Esophagus squamous epithelium (tissue), 4 donors: ENCODE data around the gene MERTK.

Source experiments
- CTCF ChIP-seq, 6 experiments: fragments of 450-650 bp in 4 of 6; fragments of 200-600 bp in 2 of 6; sonication (generic) in 2 of 6; IDR thresholded peaks; one replicate each; pipeline ENCODE4 v1.5.1; 2016 to 2019; ENCODE audit warnings: antibody characterized with exemption in 6 of 6, mild to moderate bottlenecking in 4 of 6, moderate library complexity in 4 of 6
- POLR2A ChIP-seq, 4 donors: fragments of 450-650 bp; IDR thresholded peaks; one replicate each; pipeline ENCODE4 v1.6.1; 2017; ENCODE audit warnings: antibody characterized with exemption in 4 of 4, mild to moderate bottlenecking in 4 of 4, moderate library complexity in 3 of 4

DNA sequence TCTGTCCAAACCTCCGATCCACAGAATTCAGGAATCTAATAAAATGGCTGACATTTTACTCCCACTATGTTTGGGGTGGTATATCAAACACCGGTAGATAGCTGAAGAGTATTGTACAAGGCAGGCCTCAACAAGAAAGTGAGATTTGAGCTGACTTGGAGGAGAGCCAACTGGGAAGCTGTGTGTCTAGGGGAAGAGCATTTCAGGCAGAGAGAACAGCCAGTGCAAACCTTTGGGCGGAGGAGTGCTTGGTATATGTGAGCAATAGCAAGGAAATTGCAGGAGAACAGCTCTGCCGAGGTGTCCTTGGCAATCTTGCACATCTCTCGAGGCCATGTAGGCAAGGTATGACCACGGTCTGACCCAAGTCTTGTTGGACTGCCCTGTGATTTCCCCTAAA lies 1.8 kb upstream of the MERTK start:
- no peak for TF ChIP-seq CTCF (IDR thresholded peaks at IDR 0.05)
- no peak for TF ChIP-seq POLR2A (IDR thresholded peaks at IDR 0.05)
